GM12875 (cell line): ENCODE data around the gene RHOXF2B.
"Not testable (repeated sequence)": the region's sequence is repeated elsewhere in the genome, so short reads cannot be mapped to it uniquely, and the experiment has no call there.

Experiments
- H3K4me3 ChIP-seq: one replicate; pipeline ENCODE4 v1.5.1; 2011; ENCODE audit warnings: low read depth, low read length, control low read depth
- CTCF ChIP-seq: IDR thresholded peaks from 2 replicates; pipeline ENCODE4 v1.5.1; 2011; ENCODE audit warnings: low read depth, mild to moderate bottlenecking, control low read depth, inconsistent platforms, low read length, moderate library complexity, borderline replicate concordance; ENCODE audit not compliant: insufficient read depth

The RHOXF2B gene

GRCh38 chrX:120077590-120077989 lies at the start of gene RHOXF2B:
Gene RHOXF2B, minus strand, starts transcription at chrX:120077690. Its CDS starts 138 bp downstream, at chrX:120077552.
- H3K4me3 ChIP-seq, result not testable (repeated sequence)

GRCh38 chrX:120125444-120125843 lies 48.0 kb upstream of the RHOXF2B start:
- no peak for TF ChIP-seq CTCF
- H3K4me3 ChIP-seq, result no peak overlapping the region

GRCh38 chrX:120120223-120120622 lies 42.7 kb upstream of the RHOXF2B start:
- no peak overlapping the region for H3K4me3 ChIP-seq
- no peak for TF ChIP-seq CTCF

- no peak for TF ChIP-seq CTCF
Observed at GRCh38 chrX:120115438-120115963, 38.0 kb upstream of the RHOXF2B start, which contains the start of gene RHOXF1. Gene RHOXF1, minus strand, starts transcription at chrX:120115913. Its CDS starts 51 bp downstream, at chrX:120115862.

GRCh38 chrX:120111611-120112010 lies 34.1 kb upstream of the RHOXF2B start:
- H3K4me3 ChIP-seq, result no peak overlapping the region
- no peak for TF ChIP-seq CTCF

More at GRCh38 chrX:120115438-120115963, 38.0 kb upstream of the RHOXF2B start, which contains the start of gene RHOXF1:
- no peak within 1 kb of the TSS for H3K4me3 ChIP-seq

- no peak overlapping the region for H3K4me3 ChIP-seq
- no peak for TF ChIP-seq CTCF
Observed at GRCh38 chrX:120109378-120109777, 31.9 kb upstream of the RHOXF2B start.

GRCh38 chrX:120104707-120105106 lies 27.2 kb upstream of the RHOXF2B start:
- H3K4me3 ChIP-seq, result not testable (repeated sequence)

- not testable (repeated sequence) for H3K4me3 ChIP-seq
Observed at GRCh38 chrX:120101057-120101456, 23.6 kb upstream of the RHOXF2B start.

GRCh38 chrX:120090208-120090607 lies 12.7 kb upstream of the RHOXF2B start:
- H3K4me3 ChIP-seq, result no peak overlapping the region
- TF ChIP-seq CTCF, result no peak
